Measurements from ENCODE around the gene SMYD4.

DNA sequence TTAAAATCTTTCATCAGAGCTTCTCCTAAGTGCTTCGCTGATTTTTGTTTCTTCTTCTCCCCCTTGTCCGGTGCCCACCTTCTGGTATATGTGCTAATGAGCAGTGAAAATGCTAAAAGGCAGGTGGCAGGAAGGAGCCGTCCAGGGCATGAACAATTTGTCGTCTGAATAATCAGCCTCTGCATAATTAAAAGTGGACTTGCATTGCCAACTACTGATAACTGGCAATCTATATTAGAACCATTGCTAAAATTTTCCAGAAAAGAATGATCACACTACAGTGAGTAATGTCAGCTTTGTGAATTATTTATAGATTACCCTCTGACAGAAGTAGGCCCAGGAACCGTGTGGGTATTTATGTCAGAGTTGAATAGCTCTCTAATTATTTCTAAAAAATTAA, 39.8 kb downstream of the SMYD4 start:
- TF ChIP-seq, protein P1, sequence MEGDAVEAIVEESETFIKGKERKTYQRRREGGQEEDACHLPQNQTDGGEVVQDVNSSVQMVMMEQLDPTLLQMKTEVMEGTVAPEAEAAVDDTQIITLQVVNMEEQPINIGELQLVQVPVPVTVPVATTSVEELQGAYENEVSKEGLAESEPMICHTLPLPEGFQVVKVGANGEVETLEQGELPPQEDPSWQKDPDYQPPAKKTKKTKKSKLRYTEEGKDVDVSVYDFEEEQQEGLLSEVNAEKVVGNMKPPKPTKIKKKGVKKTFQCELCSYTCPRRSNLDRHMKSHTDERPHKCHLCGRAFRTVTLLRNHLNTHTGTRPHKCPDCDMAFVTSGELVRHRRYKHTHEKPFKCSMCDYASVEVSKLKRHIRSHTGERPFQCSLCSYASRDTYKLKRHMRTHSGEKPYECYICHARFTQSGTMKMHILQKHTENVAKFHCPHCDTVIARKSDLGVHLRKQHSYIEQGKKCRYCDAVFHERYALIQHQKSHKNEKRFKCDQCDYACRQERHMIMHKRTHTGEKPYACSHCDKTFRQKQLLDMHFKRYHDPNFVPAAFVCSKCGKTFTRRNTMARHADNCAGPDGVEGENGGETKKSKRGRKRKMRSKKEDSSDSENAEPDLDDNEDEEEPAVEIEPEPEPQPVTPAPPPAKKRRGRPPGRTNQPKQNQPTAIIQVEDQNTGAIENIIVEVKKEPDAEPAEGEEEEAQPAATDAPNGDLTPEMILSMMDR (IDR thresholded peaks at IDR 0.05) = no peak
- no peak for TF ChIP-seq POLR2A (IDR thresholded peaks at IDR 0.05)
